ENCODE data around the gene MFSD1.

GRCh38 chr3:158777161-158777873 is 24.5 kb upstream of the MFSD1 start:
- TF ChIP-seq POLR2A (IDR thresholded peaks at IDR 0.05) (no peak), CTCF (IDR thresholded peaks at IDR 0.05) (no peak)

All from transverse colon (tissue), 3 donors.